Fibroblast of skin of back (primary cell): ENCODE measurements around the gene DDOST. TPM values are rescaled to one million over a fixed set of nuclear protein-coding genes. Genes with fewer than 3 reads are reported as not detected.

Experiments used
- DNase-seq: peaks from one replicate; pipeline ENCODE4 v3.0.0-alpha.2; 2013
- polyA plus RNA-seq, 2 experiments: library from polyadenylated mRNA; unstranded; fragments of 120-200 nt; gene quantifications; one replicate each; pipeline ENCODE4 v1.2.1, GENCODE V29; 2013; ENCODE audit not compliant: insufficient read length in 2 of 2

DDOST gene
- 298 TPM for polyA plus RNA-seq (2013, experiment 1 of 2; ENCODE audit: insufficient read length)
- polyA plus RNA-seq (2013, experiment 2 of 2; ENCODE audit: insufficient read length), result 274 TPM

GRCh38 chr1:20661207-20662109 is at the start of gene DDOST:
TSS of gene DDOST (minus strand) at chr1:20661369. CDS start at chr1:20661350, 19 bp downstream.
- peak; percentile 99 for DNase-seq

GRCh38 chr1:20710469-20711284 is 49.5 kb upstream of the DDOST start:
- no peak for DNase-seq

- no peak for DNase-seq
These were observed 48.7 kb upstream of the DDOST start for GRCh38 chr1:20709868-20710267.

- DNase-seq, result no peak
These were observed 47.7 kb upstream of the DDOST start for GRCh38 chr1:20708891-20709290.

GRCh38 chr1:20708057-20708456 is 46.9 kb upstream of the DDOST start:
- DNase-seq, result no peak

GRCh38 chr1:20706841-20707240 is 45.7 kb upstream of the DDOST start:
- no peak for DNase-seq

GRCh38 chr1:20705203-20705755 is 44.1 kb upstream of the DDOST start:
- peak; percentile 49 for DNase-seq

- DNase-seq, result no peak
These were observed 43.4 kb upstream of the DDOST start for GRCh38 chr1:20704390-20705202.

GRCh38 chr1:20703124-20703756 is 42.1 kb upstream of the DDOST start:
- DNase-seq, result no peak

GRCh38 chr1:20702416-20702815 is 41.2 kb upstream of the DDOST start:
- DNase-seq, result no peak

- DNase-seq, result no peak
These were observed 40.7 kb upstream of the DDOST start for GRCh38 chr1:20701847-20702246.

- no peak for DNase-seq
These were observed 40.3 kb upstream of the DDOST start for GRCh38 chr1:20701446-20701845.

- DNase-seq, result no peak
These were observed 39.6 kb upstream of the DDOST start for GRCh38 chr1:20700636-20701215.

GRCh38 chr1:20699558-20699957 is 38.4 kb upstream of the DDOST start:
- DNase-seq, result no peak

GRCh38 chr1:20698195-20698910 is 37.2 kb upstream of the DDOST start:
- peak; percentile 85 for DNase-seq

- DNase-seq, result no peak
These were observed 36.4 kb upstream of the DDOST start for GRCh38 chr1:20697563-20697962.

GRCh38 chr1:20696397-20697333 is 35.5 kb upstream of the DDOST start:
- peak; percentile 95 for DNase-seq

- no peak for DNase-seq
These were observed 34.3 kb upstream of the DDOST start for GRCh38 chr1:20695515-20695914.

- DNase-seq, result no peak
These were observed 32.5 kb upstream of the DDOST start for GRCh38 chr1:20693623-20694022.
